Caco-2 (cell line): ENCODE measurements around the gene DLEC1. TPM values are rescaled to one million over a fixed set of nuclear protein-coding genes. Genes with fewer than 3 reads are reported as not detected.

Experiments used
- BruUV-seq: library from RNA; stranded (reverse); fragments of 400-500 nt; replicated peaks from 2 replicates; lab custom pipeline; 2021; lab: Mats Ljungman, UMichigan
- CTCF ChIA-PET: fragments of 300-600 bp; sonication (Branson Sonifier 250); formaldehyde crosslinking; loops from one replicate; lab custom pipeline; 2022; ENCODE audit warnings: antibody characterized with exemption; lab: Charles Lee
- POLR2A ChIA-PET: fragments of 300-600 bp; sonication (Branson Sonifier 250); formaldehyde crosslinking; loops from one replicate; lab custom pipeline; 2022; ENCODE audit warnings: antibody characterized with exemption; lab: Charles Lee
- DNase-seq, 2 experiments: peaks; one replicate each; pipeline versions ENCODE4 v3.0.0 to v3.0.0-alpha.2; 2020 to 2022
- H3K27me3 ChIP-seq: replicated peaks from 2 replicates; pipeline ENCODE4 v1.6.0; 2011; ENCODE audit warnings: low read length; ENCODE audit not compliant: control insufficient read depth, insufficient read depth
- H3K36me3 ChIP-seq: 2 replicates; pipeline ENCODE4 v1.5.1; 2011; ENCODE audit warnings: low read length; ENCODE audit not compliant: control insufficient read depth, insufficient read depth
- H3K4me1 ChIP-seq: fragments of 250-450 bp; sonication (Bioruptor Pico); 2 replicates; pipeline ENCODE4 v1.5.1; 2020; ENCODE audit warnings: mild to moderate bottlenecking
- H3K4me3 ChIP-seq: 2 replicates; pipeline ENCODE4 v1.5.1; 2011; ENCODE audit warnings: low read depth, mild to moderate bottlenecking, control low read depth, low read length
- H3K9me3 ChIP-seq: fragments of 250-450 bp; sonication (Bioruptor Pico); 2 replicates; pipeline ENCODE4 v1.5.1; 2020; ENCODE audit warnings: mild to moderate bottlenecking, moderate library complexity
- H3K27ac Mint-ChIP-seq: one replicate; pipeline ENCODE4 v1.8.0; 2022; ENCODE audit warnings: mixed read lengths; ENCODE audit not compliant: unreplicated experiment
- H3K27me3 Mint-ChIP-seq: one replicate; pipeline ENCODE4 v1.8.0; 2022; ENCODE audit warnings: mixed read lengths; ENCODE audit not compliant: insufficient read depth, unreplicated experiment
- H3K36me3 Mint-ChIP-seq: one replicate; pipeline ENCODE4 v1.8.0; 2022; ENCODE audit warnings: mild to moderate bottlenecking, mixed read lengths; ENCODE audit not compliant: insufficient read depth, unreplicated experiment
- H3K4me1 Mint-ChIP-seq: one replicate; pipeline ENCODE4 v1.8.0; 2022; ENCODE audit warnings: low read depth, mixed read lengths; ENCODE audit not compliant: unreplicated experiment
- H3K4me3 Mint-ChIP-seq: one replicate; pipeline ENCODE4 v1.8.0; 2022; ENCODE audit warnings: mild to moderate bottlenecking, moderate library complexity, mixed read lengths; ENCODE audit not compliant: unreplicated experiment
- H3K9me3 Mint-ChIP-seq: one replicate; pipeline ENCODE4 v1.8.0; 2022; ENCODE audit warnings: mixed read lengths; ENCODE audit not compliant: unreplicated experiment
- intact Hi-C: fragments of 100-400 bp; cut with micrococcal nuclease; formaldehyde crosslinking; loops from one replicate; pipeline ENCODE4 v1.10.0; 2022; ENCODE audit not compliant: unreplicated experiment
- total RNA-seq: library from RNA; stranded (reverse); gene quantifications from 2 replicates; pipeline ENCODE4 v1.2.3, GENCODE V29; 2022
- TF ChIP-seq, protein P1 (sequence below), 2 experiments: fragments of 200-600 bp in 1 of 2; IDR thresholded peaks; 1 replicate in 1 of 2; 2 replicates in 1 of 2; pipeline versions ENCODE4 v1.5.1 to v1.8.0; 2011 to 2022; ENCODE audit warnings: antibody characterized with exemption in 1 of 2, control low read depth in 1 of 2, inconsistent platforms in 1 of 2, low read depth in 1 of 2, low read length in 1 of 2, mild to moderate bottlenecking in 1 of 2, moderate library complexity in 1 of 2; ENCODE audit not compliant: insufficient read depth in 1 of 2, severe bottlenecking in 1 of 2, unreplicated experiment in 1 of 2

Gene DLEC1
- total RNA-seq, 1 experiment from 2014 or later, result 0.11 TPM

DNA sequence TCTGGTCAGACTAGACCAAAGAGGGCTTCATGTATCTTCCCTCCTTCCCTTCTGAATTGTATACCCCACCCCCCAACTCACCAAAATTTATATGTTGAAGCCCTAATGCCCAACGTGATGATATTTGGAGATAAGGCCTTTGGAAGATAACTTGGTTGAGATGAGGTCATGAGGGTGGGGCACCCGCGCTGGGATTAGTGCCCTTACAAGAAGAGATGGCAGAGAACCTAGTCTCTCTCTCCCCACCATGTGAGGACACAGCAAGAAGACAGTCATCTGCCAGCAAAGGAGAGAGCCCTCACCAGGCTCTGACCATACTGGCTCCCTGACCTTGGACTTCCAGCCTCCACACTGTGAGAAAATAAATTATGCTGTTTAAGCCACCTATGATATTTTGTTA lies 23.0 kb upstream of the DLEC1 start:
- no peaks in the 10 kb centered on the region for H3K27me3 ChIP-seq
- H3K27me3 Mint-ChIP-seq, result no peaks in the 10 kb centered on the region
- intact Hi-C loops, result no loop called here
- POLR2A ChIA-PET, result no interaction called here
- TF ChIP-seq, protein P1, sequence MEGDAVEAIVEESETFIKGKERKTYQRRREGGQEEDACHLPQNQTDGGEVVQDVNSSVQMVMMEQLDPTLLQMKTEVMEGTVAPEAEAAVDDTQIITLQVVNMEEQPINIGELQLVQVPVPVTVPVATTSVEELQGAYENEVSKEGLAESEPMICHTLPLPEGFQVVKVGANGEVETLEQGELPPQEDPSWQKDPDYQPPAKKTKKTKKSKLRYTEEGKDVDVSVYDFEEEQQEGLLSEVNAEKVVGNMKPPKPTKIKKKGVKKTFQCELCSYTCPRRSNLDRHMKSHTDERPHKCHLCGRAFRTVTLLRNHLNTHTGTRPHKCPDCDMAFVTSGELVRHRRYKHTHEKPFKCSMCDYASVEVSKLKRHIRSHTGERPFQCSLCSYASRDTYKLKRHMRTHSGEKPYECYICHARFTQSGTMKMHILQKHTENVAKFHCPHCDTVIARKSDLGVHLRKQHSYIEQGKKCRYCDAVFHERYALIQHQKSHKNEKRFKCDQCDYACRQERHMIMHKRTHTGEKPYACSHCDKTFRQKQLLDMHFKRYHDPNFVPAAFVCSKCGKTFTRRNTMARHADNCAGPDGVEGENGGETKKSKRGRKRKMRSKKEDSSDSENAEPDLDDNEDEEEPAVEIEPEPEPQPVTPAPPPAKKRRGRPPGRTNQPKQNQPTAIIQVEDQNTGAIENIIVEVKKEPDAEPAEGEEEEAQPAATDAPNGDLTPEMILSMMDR (IDR thresholded peaks at IDR 0.05; ENCODE audit: insufficient read depth in 1 of 2, low read depth in 1 of 2, low read length in 1 of 2, severe bottlenecking in 1 of 2, unreplicated experiment in 1 of 2), result no peak
- H3K36me3 Mint-ChIP-seq, result no peaks in the 10 kb centered on the region
- no peak overlapping the region for H3K4me3 ChIP-seq
- H3K9me3 ChIP-seq, result no peaks in the 10 kb centered on the region
- H3K4me1 Mint-ChIP-seq, result no peaks in the 10 kb centered on the region
- no peak for DNase-seq
- no peaks in the 10 kb centered on the region for H3K9me3 Mint-ChIP-seq
- CTCF ChIA-PET, result no interaction called here
- BruUV-seq, result no TSS peak
- no peak overlapping the region for H3K27ac Mint-ChIP-seq
- H3K4me1 ChIP-seq, result peaks cover 7% of the 10 kb centered on the region; the same call in 1 of the 2 replicates
- peaks cover 5% of the 10 kb centered on the region for H3K36me3 ChIP-seq
- H3K4me3 Mint-ChIP-seq, result no peak overlapping the region

DNA sequence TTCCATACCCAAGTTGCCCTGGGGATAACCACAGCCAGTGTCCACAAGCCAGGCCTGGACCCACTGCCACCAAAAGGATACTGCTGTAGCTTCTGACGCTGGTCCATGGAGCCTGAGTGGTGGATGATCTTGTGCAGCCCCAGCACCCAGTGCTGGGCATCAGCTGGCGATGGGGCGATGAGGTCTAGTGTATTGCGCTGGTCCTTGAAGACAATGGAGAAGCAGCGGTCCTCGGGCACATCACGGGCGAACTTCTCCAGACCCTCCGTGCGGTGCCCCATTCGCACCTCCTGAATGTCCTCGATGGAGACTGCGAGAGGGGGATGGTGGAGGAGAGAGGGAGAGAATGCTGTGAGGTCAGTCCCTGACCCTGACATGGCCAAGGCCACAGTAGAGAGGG lies 22.6 kb upstream of the DLEC1 start:
- ChIA-PET POLR2A (no interaction called here), CTCF (no interaction called here)
- BruUV-seq, result no TSS peak
- Histone ChIP-seq H3K36me3 (peaks cover 5% of the 10 kb centered on the region), H3K4me1 (peaks cover 7% of the 10 kb centered on the region; the same call in 1 of the 2 replicates), H3K27me3 (no peaks in the 10 kb centered on the region), H3K4me3 (no peak overlapping the region), H3K9me3 (no peaks in the 10 kb centered on the region)
- no peak for DNase-seq
- no peaks in the 10 kb centered on the region for H3K4me1 Mint-ChIP-seq
- no peak overlapping the region for H3K4me3 Mint-ChIP-seq
- H3K27me3 Mint-ChIP-seq, result no peaks in the 10 kb centered on the region
- intact Hi-C loops, result no loop called here
- no peaks in the 10 kb centered on the region for H3K9me3 Mint-ChIP-seq
- TF ChIP-seq, protein P1 (IDR thresholded peaks at IDR 0.05; ENCODE audit: insufficient read depth in 1 of 2, low read depth in 1 of 2, low read length in 1 of 2, severe bottlenecking in 1 of 2, unreplicated experiment in 1 of 2), result no peak
- no peak overlapping the region for H3K27ac Mint-ChIP-seq
- no peaks in the 10 kb centered on the region for H3K36me3 Mint-ChIP-seq

DNA sequence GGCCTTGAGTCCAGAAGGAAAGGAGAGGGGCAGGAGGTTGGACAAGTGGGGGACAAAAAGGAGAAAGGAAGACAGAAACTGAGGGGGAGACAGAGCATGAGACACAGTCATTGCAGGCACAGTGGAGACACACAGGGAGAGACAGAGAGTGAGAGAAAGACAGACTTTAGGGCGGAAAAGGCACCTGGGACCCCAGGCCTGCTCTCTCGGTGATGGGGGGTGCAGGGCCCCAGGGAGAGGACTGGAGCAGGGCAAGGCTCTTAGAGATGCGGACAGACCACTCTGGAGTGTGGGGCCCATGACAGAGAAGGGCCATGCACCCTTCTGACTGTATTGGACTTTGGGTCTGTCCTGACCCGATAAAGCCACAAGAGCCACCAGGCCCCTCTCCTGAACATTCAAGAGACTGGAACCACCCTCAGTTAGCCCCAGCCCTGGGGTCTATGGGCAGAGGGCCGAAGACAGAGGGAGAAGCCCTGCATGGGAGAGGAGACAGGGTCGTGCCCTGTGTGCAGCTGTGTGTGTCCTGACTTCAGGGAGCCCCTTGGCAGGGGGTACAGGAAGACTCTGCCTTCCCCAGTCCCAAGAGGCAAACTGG lies 22.1 kb upstream of the DLEC1 start:
- no TSS peak for BruUV-seq
- TF ChIP-seq, protein P1 (IDR thresholded peaks at IDR 0.05; ENCODE audit: insufficient read depth in 1 of 2, low read depth in 1 of 2, low read length in 1 of 2, severe bottlenecking in 1 of 2, unreplicated experiment in 1 of 2), result no peak
- no peak for DNase-seq
- POLR2A ChIA-PET, result no interaction called here
- CTCF ChIA-PET, result no interaction called here
- no peaks in the 10 kb centered on the region for H3K4me1 Mint-ChIP-seq
- Histone ChIP-seq H3K36me3 (peaks cover 5% of the 10 kb centered on the region), H3K27me3 (no peaks in the 10 kb centered on the region), H3K4me3 (no peak overlapping the region), H3K9me3 (no peaks in the 10 kb centered on the region), H3K4me1 (0 out of 2 replicates have a peak, but pooled peaks cover 2% of the 10 kb centered on the region)
- H3K9me3 Mint-ChIP-seq, result no peaks in the 10 kb centered on the region
- H3K27ac Mint-ChIP-seq, result no peak overlapping the region
- H3K27me3 Mint-ChIP-seq, result no peaks in the 10 kb centered on the region
- H3K4me3 Mint-ChIP-seq, result no peak overlapping the region
- intact Hi-C loops, result no loop called here
- no peaks in the 10 kb centered on the region for H3K36me3 Mint-ChIP-seq
